ENCODE measurements around the gene EME1.

DNA sequence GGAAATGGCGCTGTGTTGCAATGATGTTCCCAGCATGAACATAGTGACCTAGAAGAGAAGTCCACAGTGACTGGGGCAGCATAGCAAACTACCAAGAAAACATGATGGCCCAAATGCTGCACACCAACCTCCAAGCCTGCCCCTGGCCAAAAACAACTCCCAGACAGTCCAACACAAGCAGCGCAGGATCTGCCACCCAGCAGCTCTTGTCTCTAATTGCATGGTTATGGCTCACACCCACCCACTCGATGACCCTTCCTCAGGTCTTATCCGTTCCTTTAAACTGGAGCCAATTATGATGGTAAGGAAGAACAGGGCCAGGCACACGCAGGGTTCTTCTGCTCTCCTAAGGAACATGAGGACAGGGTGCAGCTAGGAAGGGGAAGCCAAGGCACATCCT lies 3.0 kb upstream of the EME1 start:
- TF ChIP-seq, protein P1, sequence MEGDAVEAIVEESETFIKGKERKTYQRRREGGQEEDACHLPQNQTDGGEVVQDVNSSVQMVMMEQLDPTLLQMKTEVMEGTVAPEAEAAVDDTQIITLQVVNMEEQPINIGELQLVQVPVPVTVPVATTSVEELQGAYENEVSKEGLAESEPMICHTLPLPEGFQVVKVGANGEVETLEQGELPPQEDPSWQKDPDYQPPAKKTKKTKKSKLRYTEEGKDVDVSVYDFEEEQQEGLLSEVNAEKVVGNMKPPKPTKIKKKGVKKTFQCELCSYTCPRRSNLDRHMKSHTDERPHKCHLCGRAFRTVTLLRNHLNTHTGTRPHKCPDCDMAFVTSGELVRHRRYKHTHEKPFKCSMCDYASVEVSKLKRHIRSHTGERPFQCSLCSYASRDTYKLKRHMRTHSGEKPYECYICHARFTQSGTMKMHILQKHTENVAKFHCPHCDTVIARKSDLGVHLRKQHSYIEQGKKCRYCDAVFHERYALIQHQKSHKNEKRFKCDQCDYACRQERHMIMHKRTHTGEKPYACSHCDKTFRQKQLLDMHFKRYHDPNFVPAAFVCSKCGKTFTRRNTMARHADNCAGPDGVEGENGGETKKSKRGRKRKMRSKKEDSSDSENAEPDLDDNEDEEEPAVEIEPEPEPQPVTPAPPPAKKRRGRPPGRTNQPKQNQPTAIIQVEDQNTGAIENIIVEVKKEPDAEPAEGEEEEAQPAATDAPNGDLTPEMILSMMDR (IDR thresholded peaks at IDR 0.05): no peak
- no peak for TF ChIP-seq POLR2A (IDR thresholded peaks at IDR 0.05)
